Peyer's patch (tissue), 4 donors: ENCODE measurements around the gene DUSP11. TPM values are rescaled to one million over a fixed set of nuclear protein-coding genes. Genes with fewer than 3 reads are reported as not detected.
"Not testable (repeated sequence)": the region's sequence is repeated elsewhere in the genome, so short reads cannot be mapped to it uniquely, and the experiment has no call there.

Source experiments
- DNase-seq, 3 donors: peaks; one replicate each; pipeline ENCODE4 v3.0.0-alpha.2; 2017 to 2019
- H3K27ac ChIP-seq, 4 donors: fragments of 200-600 bp; sonication (generic); one replicate each; pipeline ENCODE4 v1.5.1; 2016 to 2019
- H3K27me3 ChIP-seq, 2 donors: fragments of 200-600 bp; sonication (generic); one replicate each; pipeline ENCODE4 v1.5.1; 2019
- H3K36me3 ChIP-seq, 3 donors: fragments of 200-600 bp; sonication (generic); one replicate each; pipeline ENCODE4 v1.5.1; 2016 to 2019
- H3K4me1 ChIP-seq, 4 donors: fragments of 200-600 bp; sonication (generic); one replicate each; pipeline ENCODE4 v1.5.1; 2016 to 2019
- H3K4me3 ChIP-seq, 4 donors: fragments of 200-600 bp; sonication (generic); 1 replicate in 3 of 4; 2 replicates in 1 of 4; pipeline ENCODE4 v1.5.1; 2016 to 2019; ENCODE audit warnings: mild to moderate bottlenecking in 1 of 4
- H3K9me3 ChIP-seq, 4 donors: fragments of 200-600 bp; sonication (generic); one replicate each; pipeline ENCODE4 v1.5.1; 2016 to 2019; ENCODE audit warnings: mild to moderate bottlenecking in 1 of 4
- CTCF ChIP-seq, 6 experiments: fragments of 450-650 bp in 4 of 6; fragments of 200-600 bp in 2 of 6; sonication (generic) in 1 of 6; IDR thresholded peaks; one replicate each; pipeline ENCODE4 v1.5.1; 2017 to 2019; ENCODE audit warnings: antibody characterized with exemption in 6 of 6, mild to moderate bottlenecking in 3 of 6, moderate library complexity in 1 of 6
- POLR2A ChIP-seq, 2 donors: fragments of 450-650 bp; IDR thresholded peaks; one replicate each; pipeline ENCODE4 v1.5.1; 2017; ENCODE audit warnings: antibody characterized with exemption in 2 of 2, mild to moderate bottlenecking in 2 of 2, moderate library complexity in 2 of 2
- total RNA-seq, 4 donors: library from RNA; depleted of rRNA; stranded (reverse); fragments of >200 nt; gene quantifications; one replicate each; pipeline ENCODE4 v1.1.0, GENCODE V29; 2016

Gene DUSP11
- total RNA-seq, 4 donors from 2014 or later = 25.6 to 36.3 (median 26.8) TPM

DNA sequence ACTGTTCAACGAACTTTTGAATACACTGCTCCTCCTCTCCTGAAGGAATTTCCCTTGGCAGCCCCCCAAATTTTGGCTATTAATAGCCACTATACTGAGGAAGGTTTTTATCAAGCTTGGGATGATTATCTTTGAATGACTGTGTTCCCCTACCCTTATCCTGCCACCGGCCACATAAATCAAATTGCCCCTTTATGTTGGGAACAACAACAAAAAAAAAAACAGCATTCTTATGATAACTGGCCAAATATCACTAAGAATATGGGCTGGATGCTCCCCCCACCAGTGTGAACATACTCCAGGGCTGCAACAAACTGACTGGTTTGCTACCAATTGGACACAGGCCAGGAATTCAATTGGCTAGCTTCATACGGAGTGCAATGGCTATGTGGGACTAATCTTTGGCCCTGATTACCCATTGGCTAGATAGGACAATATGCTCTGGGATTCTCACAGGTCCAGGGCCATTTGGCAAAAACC lies 20.6 kb downstream of the DUSP11 start:
- no peak for TF ChIP-seq CTCF (IDR thresholded peaks at IDR 0.05)
- no peak for TF ChIP-seq POLR2A (IDR thresholded peaks at IDR 0.05)
- Histone ChIP-seq H3K27ac (no peak overlapping the region), H3K9me3 (no peaks in the 10 kb centered on the region), H3K27me3 (no peaks in the 10 kb centered on the region), H3K4me3 (no peak overlapping the region), H3K36me3 (peaks cover 0 to 88% (median 0%) of the 10 kb centered on the region in 3 donors), H3K4me1 (peaks cover 0 to 4% (median 0%) of the 10 kb centered on the region in 4 donors)
- no peak for DNase-seq

DNA sequence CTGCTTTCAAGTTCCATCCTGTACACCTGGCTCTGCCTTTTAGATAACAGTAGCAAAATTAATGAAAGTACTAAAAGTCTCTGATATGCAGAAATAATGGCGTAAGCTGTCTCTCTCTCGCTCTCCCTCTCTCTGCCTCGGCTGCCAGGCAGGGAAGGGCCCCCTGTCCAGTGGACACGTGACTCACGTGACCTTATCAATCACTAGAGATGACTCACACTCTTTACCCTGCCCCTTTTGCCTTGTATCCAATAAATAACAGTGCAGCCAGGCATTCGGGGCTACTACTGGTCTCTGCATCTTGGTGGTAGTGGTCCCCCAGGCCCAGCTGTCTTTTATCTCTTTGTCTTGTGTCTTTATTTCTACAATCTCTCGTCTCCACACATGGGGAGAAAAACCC lies 25.6 kb downstream of the DUSP11 start:
- H3K9me3 ChIP-seq, H3K27ac ChIP-seq, H3K4me1 ChIP-seq, DNase-seq, H3K4me3 ChIP-seq, H3K27me3 ChIP-seq: not testable (repeated sequence)
- H3K36me3 ChIP-seq = peaks cover 0 to 65% (median 0%) of the 10 kb centered on the region in 3 donors

DNA sequence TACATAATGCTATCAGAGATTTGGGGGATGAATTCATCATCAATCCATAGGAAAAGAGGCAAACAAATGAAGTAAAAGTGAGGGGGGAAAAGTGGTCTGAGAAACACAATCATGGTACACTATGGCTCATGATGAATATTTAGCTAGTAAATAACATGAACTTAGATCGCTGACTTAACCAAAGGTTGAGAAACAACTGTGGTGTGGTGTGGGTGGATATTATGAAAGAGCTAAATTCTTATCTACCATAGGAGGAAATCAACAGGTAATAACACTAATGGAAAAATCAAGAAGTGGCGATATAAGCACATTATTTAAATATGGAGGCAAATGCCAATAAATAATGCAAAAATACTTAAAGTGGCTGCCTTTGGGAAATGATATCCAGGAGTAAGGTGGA lies 30.6 kb downstream of the DUSP11 start:
- H3K27me3 ChIP-seq = no peaks in the 10 kb centered on the region
- H3K36me3 ChIP-seq = peaks cover 0 to 42% (median 0%) of the 10 kb centered on the region in 3 donors
- no peak for TF ChIP-seq POLR2A (IDR thresholded peaks at IDR 0.05)
- H3K4me3 ChIP-seq = no peak overlapping the region
- H3K4me1 ChIP-seq = no peaks in the 10 kb centered on the region
- no peak for DNase-seq
- no peak overlapping the region for H3K27ac ChIP-seq
- H3K9me3 ChIP-seq = no peaks in the 10 kb centered on the region

- no peak for DNase-seq
- H3K36me3 ChIP-seq = peaks cover 0 to 36% (median 0%) of the 10 kb centered on the region in 3 donors
- TF ChIP-seq CTCF (IDR thresholded peaks at IDR 0.05) (no peak), POLR2A (IDR thresholded peaks at IDR 0.05) (no peak)
- H3K9me3 ChIP-seq = no peaks in the 10 kb centered on the region
- no peaks in the 10 kb centered on the region for H3K4me1 ChIP-seq
- no peak overlapping the region for H3K4me3 ChIP-seq
- no peaks in the 10 kb centered on the region for H3K27me3 ChIP-seq
- H3K27ac ChIP-seq = no peak overlapping the region
Measured at GRCh38 chr2:73746877-73747208, 33.1 kb downstream of the DUSP11 start.

GRCh38 chr2:73746015-73746876 lies 33.7 kb downstream of the DUSP11 start:
- peaks cover 0 to 34% (median 0%) of the 10 kb centered on the region in 3 donors for H3K36me3 ChIP-seq
- no peaks in the 10 kb centered on the region for H3K27me3 ChIP-seq
- no peak for DNase-seq
- no peak overlapping the region for H3K27ac ChIP-seq
- no peaks in the 10 kb centered on the region for H3K9me3 ChIP-seq
- TF ChIP-seq CTCF (IDR thresholded peaks at IDR 0.05) = no peak
- TF ChIP-seq POLR2A (IDR thresholded peaks at IDR 0.05) = no peak
- no peak overlapping the region for H3K4me3 ChIP-seq
- no peaks in the 10 kb centered on the region for H3K4me1 ChIP-seq

DNA sequence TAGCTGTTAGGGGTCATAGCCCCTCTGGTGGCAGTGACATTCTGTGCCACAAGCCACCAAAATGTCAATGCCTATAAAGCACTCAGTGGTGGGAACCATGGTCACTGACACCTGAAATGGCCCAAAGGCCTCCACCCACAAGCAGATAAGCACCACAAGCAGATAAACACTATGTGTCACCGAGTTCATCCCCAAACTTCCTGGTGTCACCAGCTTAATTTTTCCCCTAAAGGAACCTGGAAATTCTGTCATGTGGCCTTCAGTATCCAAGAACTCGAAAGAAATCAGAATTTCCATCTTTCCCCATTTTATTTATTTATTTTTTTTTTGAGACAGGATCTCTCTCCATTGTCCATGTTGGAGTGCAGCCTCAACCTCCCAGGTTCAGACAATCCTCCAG lies 39.1 kb downstream of the DUSP11 start:
- Histone ChIP-seq H3K36me3 (peaks cover 0 to 13% (median 0%) of the 10 kb centered on the region in 3 donors), H3K4me1 (peaks cover 0 to 8% (median 2%) of the 10 kb centered on the region in 4 donors), H3K27ac (no peak overlapping the region), H3K4me3 (no peak overlapping the region), H3K9me3 (no peaks in the 10 kb centered on the region), H3K27me3 (no peaks in the 10 kb centered on the region)
- no peak for TF ChIP-seq POLR2A (IDR thresholded peaks at IDR 0.05)
- no peak for DNase-seq

GRCh38 chr2:73739101-73739500 lies 40.8 kb downstream of the DUSP11 start:
- no peaks in the 10 kb centered on the region for H3K9me3 ChIP-seq
- no peaks in the 10 kb centered on the region for H3K27me3 ChIP-seq
- no peak overlapping the region for H3K4me3 ChIP-seq
- no peak for TF ChIP-seq POLR2A (IDR thresholded peaks at IDR 0.05)
- no peak for TF ChIP-seq CTCF (IDR thresholded peaks at IDR 0.05)
- peaks cover 0 to 12% (median 0%) of the 10 kb centered on the region in 3 donors for H3K36me3 ChIP-seq
- no peak for DNase-seq
- H3K4me1 ChIP-seq = peaks cover 0 to 13% (median 2%) of the 10 kb centered on the region in 4 donors
- no peak overlapping the region for H3K27ac ChIP-seq
